HEK293 (cell line): ENCODE results near the gene MED29.
A peak's percentile ranks its signal among the peaks of the same experiment; 100 is the strongest.

ENCODE experiments used
- GLI4 ChIP-seq: fragments of 450-650 bp; formaldehyde crosslinking; IDR thresholded peaks from 2 replicates; pipeline ENCODE4 v1.5.1; 2016; ENCODE audit warnings: missing biosample characterization, missing genetic modification characterization
- ZBTB1 ChIP-seq: fragments of 450-650 bp; formaldehyde crosslinking; IDR thresholded peaks from 2 replicates; pipeline ENCODE4 v1.5.1; 2016; ENCODE audit warnings: missing biosample characterization, missing genetic modification characterization
- ZBTB21 ChIP-seq: fragments of 450-650 bp; formaldehyde crosslinking; IDR thresholded peaks from 2 replicates; pipeline ENCODE4 v1.5.1; 2017; ENCODE audit warnings: missing biosample characterization, missing genetic modification characterization
- ZBTB8A ChIP-seq: fragments of 450-650 bp; formaldehyde crosslinking; IDR thresholded peaks from 2 replicates; pipeline ENCODE4 v1.5.1; 2016; ENCODE audit warnings: missing biosample characterization, missing genetic modification characterization
- ZNF2 ChIP-seq: fragments of 450-650 bp; formaldehyde crosslinking; IDR thresholded peaks from 2 replicates; pipeline ENCODE4 v1.5.1; 2016; ENCODE audit warnings: missing biosample characterization, missing genetic modification characterization
- ZNF214 ChIP-seq: fragments of 450-650 bp; formaldehyde crosslinking; IDR thresholded peaks from 2 replicates; pipeline ENCODE4 v1.5.1; 2017; ENCODE audit warnings: missing biosample characterization, mild to moderate bottlenecking, missing genetic modification characterization, borderline replicate concordance
- ZNF24 ChIP-seq: fragments of 450-650 bp; formaldehyde crosslinking; IDR thresholded peaks from 2 replicates; pipeline ENCODE4 v1.5.1; 2016; ENCODE audit warnings: missing biosample characterization, missing genetic modification characterization
- ZNF324 ChIP-seq: fragments of 450-650 bp; formaldehyde crosslinking; IDR thresholded peaks from 2 replicates; pipeline ENCODE4 v1.5.1; 2016; ENCODE audit warnings: missing biosample characterization, missing genetic modification characterization
- ZNF341 ChIP-seq: fragments of 450-650 bp; formaldehyde crosslinking; IDR thresholded peaks from 2 replicates; pipeline ENCODE4; 2016; ENCODE audit warnings: low read depth, missing biosample characterization, missing genetic modification characterization
- ZNF561 ChIP-seq: fragments of 450-650 bp; IDR thresholded peaks from 2 replicates; pipeline ENCODE4 v1.5.1; 2018; ENCODE audit warnings: missing biosample characterization, missing genetic modification characterization, borderline replicate concordance
- ZNF792 ChIP-seq: fragments of 450-650 bp; formaldehyde crosslinking; IDR thresholded peaks from 2 replicates; pipeline ENCODE4 v1.5.1; 2016; ENCODE audit warnings: missing biosample characterization, missing genetic modification characterization
- ZNF830 ChIP-seq: fragments of 450-650 bp; IDR thresholded peaks from 2 replicates; pipeline ENCODE4 v1.5.0; 2018; ENCODE audit warnings: missing biosample characterization, missing genetic modification characterization, low read depth, mild to moderate bottlenecking, moderate library complexity
- TF ChIP-seq, protein P1 (sequence below): fragments of 450-650 bp; formaldehyde crosslinking; IDR thresholded peaks from 2 replicates; pipeline ENCODE4 v1.5.1; 2017; ENCODE audit warnings: missing biosample characterization, mild to moderate bottlenecking, missing genetic modification characterization, moderate library complexity
- TF ChIP-seq, protein P2 (sequence below): fragments of 450-650 bp; formaldehyde crosslinking; IDR thresholded peaks from 2 replicates; pipeline ENCODE4 v1.5.1; 2016; ENCODE audit warnings: missing biosample characterization, missing genetic modification characterization
- TF ChIP-seq, protein P3 (sequence below): fragments of 450-650 bp; formaldehyde crosslinking; IDR thresholded peaks from 2 replicates; pipeline ENCODE4 v1.5.1; 2016; ENCODE audit warnings: missing biosample characterization, missing genetic modification characterization
- TF ChIP-seq, protein P4 (sequence below): fragments of 450-650 bp; formaldehyde crosslinking; IDR thresholded peaks from 2 replicates; pipeline ENCODE4 v1.5.1; 2016; ENCODE audit warnings: missing biosample characterization, missing genetic modification characterization, borderline replicate concordance
- TF ChIP-seq, protein P5 (sequence below): fragments of 450-650 bp; formaldehyde crosslinking; IDR thresholded peaks from 2 replicates; pipeline ENCODE4 v1.5.1; 2016; ENCODE audit warnings: missing biosample characterization, missing genetic modification characterization
- TF ChIP-seq, protein P6 (sequence below): fragments of 450-650 bp; formaldehyde crosslinking; IDR thresholded peaks from 2 replicates; pipeline ENCODE4 v1.5.1; 2016; ENCODE audit warnings: missing biosample characterization, missing genetic modification characterization

Gene MED29

DNA sequence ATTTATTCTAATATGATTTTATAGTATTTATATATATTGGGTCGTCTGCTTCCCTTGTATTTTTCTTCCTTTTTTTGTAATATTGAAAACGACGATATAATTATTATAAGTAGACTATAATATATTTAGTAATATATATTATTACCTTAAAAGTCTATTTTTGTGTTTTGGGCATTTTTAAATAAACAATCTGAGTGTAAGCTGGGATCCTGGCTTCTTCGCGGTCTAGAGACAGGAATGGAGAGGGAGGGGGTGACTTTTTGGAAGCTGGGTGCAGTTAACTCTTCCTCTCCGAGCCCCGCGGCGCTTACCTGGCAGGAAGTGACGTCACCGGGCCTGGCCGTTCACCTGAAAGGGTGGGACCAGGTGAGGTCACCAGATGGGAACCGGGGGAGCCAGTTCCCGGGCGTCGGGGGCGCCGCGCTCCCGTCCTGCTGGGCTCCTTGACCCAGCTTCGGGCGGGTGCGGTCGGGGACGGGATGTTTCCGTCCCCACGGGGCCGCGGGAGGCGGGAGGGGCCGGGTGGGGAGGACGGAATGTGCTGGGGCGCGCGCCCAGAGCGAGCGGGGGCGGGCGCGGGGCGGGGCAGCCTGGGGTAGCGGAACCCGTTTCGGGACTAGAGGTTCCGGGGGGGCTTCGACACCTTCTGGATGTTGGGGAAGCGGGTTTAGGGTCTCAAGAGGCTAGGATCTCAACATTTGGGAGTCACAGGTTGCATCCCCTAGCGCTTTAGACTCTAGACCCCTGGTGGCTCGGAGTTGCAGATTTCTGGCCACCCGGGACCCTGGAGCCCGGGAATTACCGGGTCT lies 18.2 kb downstream of the MED29 start (continued):
- TF ChIP-seq, protein P1, sequence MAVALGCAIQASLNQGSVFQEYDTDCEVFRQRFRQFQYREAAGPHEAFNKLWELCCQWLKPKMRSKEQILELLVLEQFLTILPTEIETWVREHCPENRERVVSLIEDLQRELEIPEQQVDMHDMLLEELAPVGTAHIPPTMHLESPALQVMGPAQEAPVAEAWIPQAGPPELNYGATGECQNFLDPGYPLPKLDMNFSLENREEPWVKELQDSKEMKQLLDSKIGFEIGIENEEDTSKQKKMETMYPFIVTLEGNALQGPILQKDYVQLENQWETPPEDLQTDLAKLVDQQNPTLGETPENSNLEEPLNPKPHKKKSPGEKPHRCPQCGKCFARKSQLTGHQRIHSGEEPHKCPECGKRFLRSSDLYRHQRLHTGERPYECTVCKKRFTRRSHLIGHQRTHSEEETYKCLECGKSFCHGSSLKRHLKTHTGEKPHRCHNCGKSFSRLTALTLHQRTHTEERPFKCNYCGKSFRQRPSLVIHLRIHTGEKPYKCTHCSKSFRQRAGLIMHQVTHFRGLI (tag by site-specific recombination), result no peak; the same call in 1 of the 2 replicates
- TF ChIP-seq ZNF561 (tag by site-specific recombination), result peak; percentile 77; the same call in 1 of the 2 replicates
- TF ChIP-seq ZNF830 (tag by site-specific recombination), result no peak
- TF ChIP-seq ZNF2, result peak; percentile 28; the same call in 1 of the 2 replicates
- peak; percentile 67; the same call in 1 of the 2 replicates for TF ChIP-seq ZNF24 (tag by site-specific recombination)
- no peak; the same call in 1 of the 2 replicates for TF ChIP-seq ZBTB8A
- TF ChIP-seq, protein P2, sequence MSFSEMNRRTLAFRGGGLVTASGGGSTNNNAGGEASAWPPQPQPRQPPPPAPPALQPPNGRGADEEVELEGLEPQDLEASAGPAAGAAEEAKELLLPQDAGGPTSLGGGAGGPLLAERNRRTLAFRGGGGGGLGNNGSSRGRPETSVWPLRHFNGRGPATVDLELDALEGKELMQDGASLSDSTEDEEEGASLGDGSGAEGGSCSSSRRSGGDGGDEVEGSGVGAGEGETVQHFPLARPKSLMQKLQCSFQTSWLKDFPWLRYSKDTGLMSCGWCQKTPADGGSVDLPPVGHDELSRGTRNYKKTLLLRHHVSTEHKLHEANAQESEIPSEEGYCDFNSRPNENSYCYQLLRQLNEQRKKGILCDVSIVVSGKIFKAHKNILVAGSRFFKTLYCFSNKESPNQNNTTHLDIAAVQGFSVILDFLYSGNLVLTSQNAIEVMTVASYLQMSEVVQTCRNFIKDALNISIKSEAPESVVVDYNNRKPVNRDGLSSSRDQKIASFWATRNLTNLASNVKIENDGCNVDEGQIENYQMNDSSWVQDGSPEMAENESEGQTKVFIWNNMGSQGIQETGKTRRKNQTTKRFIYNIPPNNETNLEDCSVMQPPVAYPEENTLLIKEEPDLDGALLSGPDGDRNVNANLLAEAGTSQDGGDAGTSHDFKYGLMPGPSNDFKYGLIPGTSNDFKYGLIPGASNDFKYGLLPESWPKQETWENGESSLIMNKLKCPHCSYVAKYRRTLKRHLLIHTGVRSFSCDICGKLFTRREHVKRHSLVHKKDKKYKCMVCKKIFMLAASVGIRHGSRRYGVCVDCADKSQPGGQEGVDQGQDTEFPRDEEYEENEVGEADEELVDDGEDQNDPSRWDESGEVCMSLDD (tag by site-specific recombination), result peak; percentile 96
- peak; percentile 4; the same call in 1 of the 2 replicates for TF ChIP-seq ZBTB1 (tag by site-specific recombination)
- peak; percentile 86; the same call in 1 of the 2 replicates for TF ChIP-seq ZNF324 (tag by site-specific recombination)
- TF ChIP-seq, protein P3, sequence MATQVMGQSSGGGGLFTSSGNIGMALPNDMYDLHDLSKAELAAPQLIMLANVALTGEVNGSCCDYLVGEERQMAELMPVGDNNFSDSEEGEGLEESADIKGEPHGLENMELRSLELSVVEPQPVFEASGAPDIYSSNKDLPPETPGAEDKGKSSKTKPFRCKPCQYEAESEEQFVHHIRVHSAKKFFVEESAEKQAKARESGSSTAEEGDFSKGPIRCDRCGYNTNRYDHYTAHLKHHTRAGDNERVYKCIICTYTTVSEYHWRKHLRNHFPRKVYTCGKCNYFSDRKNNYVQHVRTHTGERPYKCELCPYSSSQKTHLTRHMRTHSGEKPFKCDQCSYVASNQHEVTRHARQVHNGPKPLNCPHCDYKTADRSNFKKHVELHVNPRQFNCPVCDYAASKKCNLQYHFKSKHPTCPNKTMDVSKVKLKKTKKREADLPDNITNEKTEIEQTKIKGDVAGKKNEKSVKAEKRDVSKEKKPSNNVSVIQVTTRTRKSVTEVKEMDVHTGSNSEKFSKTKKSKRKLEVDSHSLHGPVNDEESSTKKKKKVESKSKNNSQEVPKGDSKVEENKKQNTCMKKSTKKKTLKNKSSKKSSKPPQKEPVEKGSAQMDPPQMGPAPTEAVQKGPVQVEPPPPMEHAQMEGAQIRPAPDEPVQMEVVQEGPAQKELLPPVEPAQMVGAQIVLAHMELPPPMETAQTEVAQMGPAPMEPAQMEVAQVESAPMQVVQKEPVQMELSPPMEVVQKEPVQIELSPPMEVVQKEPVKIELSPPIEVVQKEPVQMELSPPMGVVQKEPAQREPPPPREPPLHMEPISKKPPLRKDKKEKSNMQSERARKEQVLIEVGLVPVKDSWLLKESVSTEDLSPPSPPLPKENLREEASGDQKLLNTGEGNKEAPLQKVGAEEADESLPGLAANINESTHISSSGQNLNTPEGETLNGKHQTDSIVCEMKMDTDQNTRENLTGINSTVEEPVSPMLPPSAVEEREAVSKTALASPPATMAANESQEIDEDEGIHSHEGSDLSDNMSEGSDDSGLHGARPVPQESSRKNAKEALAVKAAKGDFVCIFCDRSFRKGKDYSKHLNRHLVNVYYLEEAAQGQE (tag by site-specific recombination), result no peak
- TF ChIP-seq, protein P4, sequence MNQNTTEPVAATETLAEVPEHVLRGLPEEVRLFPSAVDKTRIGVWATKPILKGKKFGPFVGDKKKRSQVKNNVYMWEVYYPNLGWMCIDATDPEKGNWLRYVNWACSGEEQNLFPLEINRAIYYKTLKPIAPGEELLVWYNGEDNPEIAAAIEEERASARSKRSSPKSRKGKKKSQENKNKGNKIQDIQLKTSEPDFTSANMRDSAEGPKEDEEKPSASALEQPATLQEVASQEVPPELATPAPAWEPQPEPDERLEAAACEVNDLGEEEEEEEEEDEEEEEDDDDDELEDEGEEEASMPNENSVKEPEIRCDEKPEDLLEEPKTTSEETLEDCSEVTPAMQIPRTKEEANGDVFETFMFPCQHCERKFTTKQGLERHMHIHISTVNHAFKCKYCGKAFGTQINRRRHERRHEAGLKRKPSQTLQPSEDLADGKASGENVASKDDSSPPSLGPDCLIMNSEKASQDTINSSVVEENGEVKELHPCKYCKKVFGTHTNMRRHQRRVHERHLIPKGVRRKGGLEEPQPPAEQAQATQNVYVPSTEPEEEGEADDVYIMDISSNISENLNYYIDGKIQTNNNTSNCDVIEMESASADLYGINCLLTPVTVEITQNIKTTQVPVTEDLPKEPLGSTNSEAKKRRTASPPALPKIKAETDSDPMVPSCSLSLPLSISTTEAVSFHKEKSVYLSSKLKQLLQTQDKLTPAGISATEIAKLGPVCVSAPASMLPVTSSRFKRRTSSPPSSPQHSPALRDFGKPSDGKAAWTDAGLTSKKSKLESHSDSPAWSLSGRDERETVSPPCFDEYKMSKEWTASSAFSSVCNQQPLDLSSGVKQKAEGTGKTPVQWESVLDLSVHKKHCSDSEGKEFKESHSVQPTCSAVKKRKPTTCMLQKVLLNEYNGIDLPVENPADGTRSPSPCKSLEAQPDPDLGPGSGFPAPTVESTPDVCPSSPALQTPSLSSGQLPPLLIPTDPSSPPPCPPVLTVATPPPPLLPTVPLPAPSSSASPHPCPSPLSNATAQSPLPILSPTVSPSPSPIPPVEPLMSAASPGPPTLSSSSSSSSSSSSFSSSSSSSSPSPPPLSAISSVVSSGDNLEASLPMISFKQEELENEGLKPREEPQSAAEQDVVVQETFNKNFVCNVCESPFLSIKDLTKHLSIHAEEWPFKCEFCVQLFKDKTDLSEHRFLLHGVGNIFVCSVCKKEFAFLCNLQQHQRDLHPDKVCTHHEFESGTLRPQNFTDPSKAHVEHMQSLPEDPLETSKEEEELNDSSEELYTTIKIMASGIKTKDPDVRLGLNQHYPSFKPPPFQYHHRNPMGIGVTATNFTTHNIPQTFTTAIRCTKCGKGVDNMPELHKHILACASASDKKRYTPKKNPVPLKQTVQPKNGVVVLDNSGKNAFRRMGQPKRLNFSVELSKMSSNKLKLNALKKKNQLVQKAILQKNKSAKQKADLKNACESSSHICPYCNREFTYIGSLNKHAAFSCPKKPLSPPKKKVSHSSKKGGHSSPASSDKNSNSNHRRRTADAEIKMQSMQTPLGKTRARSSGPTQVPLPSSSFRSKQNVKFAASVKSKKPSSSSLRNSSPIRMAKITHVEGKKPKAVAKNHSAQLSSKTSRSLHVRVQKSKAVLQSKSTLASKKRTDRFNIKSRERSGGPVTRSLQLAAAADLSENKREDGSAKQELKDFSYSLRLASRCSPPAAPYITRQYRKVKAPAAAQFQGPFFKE, result no peak
- TF ChIP-seq, protein P5, sequence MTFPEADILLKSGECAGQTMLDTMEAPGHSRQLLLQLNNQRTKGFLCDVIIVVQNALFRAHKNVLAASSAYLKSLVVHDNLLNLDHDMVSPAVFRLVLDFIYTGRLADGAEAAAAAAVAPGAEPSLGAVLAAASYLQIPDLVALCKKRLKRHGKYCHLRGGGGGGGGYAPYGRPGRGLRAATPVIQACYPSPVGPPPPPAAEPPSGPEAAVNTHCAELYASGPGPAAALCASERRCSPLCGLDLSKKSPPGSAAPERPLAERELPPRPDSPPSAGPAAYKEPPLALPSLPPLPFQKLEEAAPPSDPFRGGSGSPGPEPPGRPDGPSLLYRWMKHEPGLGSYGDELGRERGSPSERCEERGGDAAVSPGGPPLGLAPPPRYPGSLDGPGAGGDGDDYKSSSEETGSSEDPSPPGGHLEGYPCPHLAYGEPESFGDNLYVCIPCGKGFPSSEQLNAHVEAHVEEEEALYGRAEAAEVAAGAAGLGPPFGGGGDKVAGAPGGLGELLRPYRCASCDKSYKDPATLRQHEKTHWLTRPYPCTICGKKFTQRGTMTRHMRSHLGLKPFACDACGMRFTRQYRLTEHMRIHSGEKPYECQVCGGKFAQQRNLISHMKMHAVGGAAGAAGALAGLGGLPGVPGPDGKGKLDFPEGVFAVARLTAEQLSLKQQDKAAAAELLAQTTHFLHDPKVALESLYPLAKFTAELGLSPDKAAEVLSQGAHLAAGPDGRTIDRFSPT (tag by site-specific recombination), result peak; percentile 48
- TF ChIP-seq ZNF792, result no peak
- TF ChIP-seq ZBTB21 (tag by site-specific recombination), result peak; percentile 91
- no peak for TF ChIP-seq ZNF214
- TF ChIP-seq ZNF341 (tag by site-specific recombination), result peak; percentile 44
- no peak for TF ChIP-seq GLI4
- TF ChIP-seq, protein P6, sequence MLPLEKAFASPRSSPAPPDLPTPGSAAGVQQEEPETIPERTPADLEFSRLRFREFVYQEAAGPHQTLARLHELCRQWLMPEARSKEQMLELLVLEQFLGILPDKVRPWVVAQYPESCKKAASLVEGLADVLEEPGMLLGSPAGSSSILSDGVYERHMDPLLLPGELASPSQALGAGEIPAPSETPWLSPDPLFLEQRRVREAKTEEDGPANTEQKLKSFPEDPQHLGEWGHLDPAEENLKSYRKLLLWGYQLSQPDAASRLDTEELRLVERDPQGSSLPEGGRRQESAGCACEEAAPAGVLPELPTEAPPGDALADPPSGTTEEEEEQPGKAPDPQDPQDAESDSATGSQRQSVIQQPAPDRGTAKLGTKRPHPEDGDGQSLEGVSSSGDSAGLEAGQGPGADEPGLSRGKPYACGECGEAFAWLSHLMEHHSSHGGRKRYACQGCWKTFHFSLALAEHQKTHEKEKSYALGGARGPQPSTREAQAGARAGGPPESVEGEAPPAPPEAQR (tag by site-specific recombination), result no peak
